HCT116 (cell line): ENCODE results near the gene HSPA12A. TPM values are rescaled to one million over a fixed set of nuclear protein-coding genes. Genes with fewer than 3 reads are reported as not detected.

Source experiments
- ATAC-seq: fragments of 200-7000 bp; cut with Tn5 transposase; 2 replicates; pipeline ENCODE4 v1.9.1; 2020; ENCODE audit warnings: mild to moderate bottlenecking, moderate library complexity
- BruUV-seq: library from RNA; stranded (reverse); fragments of 400-500 nt; replicated peaks from 2 replicates; lab custom pipeline; 2021; lab: Mats Ljungman, UMichigan
- CTCF ChIA-PET: fragments of 300-600 bp; sonication (Branson Sonifier 250); formaldehyde crosslinking; loops from one replicate; lab custom pipeline; 2021; ENCODE audit warnings: antibody characterized with exemption; lab: Charles Lee
- POLR2A ChIA-PET: fragments of 300-600, 350-600 bp; sonication (Branson Sonifier 250); formaldehyde crosslinking; loops from one replicate; lab custom pipeline; 2021; ENCODE audit warnings: antibody characterized with exemption; lab: Charles Lee
- RAD21 ChIA-PET, 2 experiments: fragments of 300-600 bp; sonication (Branson Sonifier 250); formaldehyde crosslinking; loops; one replicate each; lab custom pipeline; 2023; ENCODE audit warnings: low total read pairs in 2 of 2; ENCODE audit not compliant: uncharacterized antibody in 2 of 2, unreplicated experiment in 2 of 2, low non-redundant PET in 1 of 2; lab: Charles Lee
- DNase-seq: peaks from one replicate; pipeline ENCODE4 v3.0.0-alpha.2; 2010; ENCODE audit warnings: low read depth, low spot score
- H2AFZ ChIP-seq: fragments of 200-600 bp; shearing (Covaris generic), sonication (generic); 2 replicates; pipeline ENCODE4 v1.6.1; 2017; ENCODE audit warnings: low read depth, mixed run types, mixed read lengths, antibody characterized with exemption, low read length; ENCODE audit not compliant: poor library complexity, severe bottlenecking
- H3K27ac ChIP-seq: 2 replicates; pipeline ENCODE4 v1.5.1; 2012; ENCODE audit warnings: low read depth, low read length
- H3K27me3 ChIP-seq: fragments of 200-600 bp; sonication (generic); 2 replicates; pipeline ENCODE4 v1.6.1; 2016; ENCODE audit warnings: mixed run types, low read length, mixed read lengths; ENCODE audit not compliant: insufficient read depth
- H3K36me3 ChIP-seq, 2 experiments: fragments of 200-500 bp in 1 of 2; fragments of 200-600 bp in 1 of 2; sonication (Bioruptor generic) in 1 of 2; sonication (generic) in 1 of 2; 2 replicates each; pipeline versions ENCODE4 v1.5.1 to v1.6.1; 2014 to 2016; ENCODE audit warnings: low read length in 2 of 2, inconsistent platforms in 1 of 2, mixed read lengths in 1 of 2, mixed run types in 1 of 2; ENCODE audit not compliant: insufficient read depth in 2 of 2, control insufficient read depth in 1 of 2
- H3K4me1 ChIP-seq, 2 experiments: fragments of 200-600 bp in 1 of 2; sonication (generic) in 1 of 2; 2 replicates each; pipeline versions ENCODE4 v1.5.1 to v1.6.1; 2012 to 2017; ENCODE audit warnings: low read length in 2 of 2, inconsistent platforms in 1 of 2, mild to moderate bottlenecking in 1 of 2, mixed read lengths in 1 of 2, mixed run types in 1 of 2, moderate library complexity in 1 of 2; ENCODE audit not compliant: insufficient read depth in 2 of 2, control insufficient read depth in 1 of 2
- H3K4me2 ChIP-seq: fragments of 200-600 bp; sonication (generic); 2 replicates; pipeline ENCODE4 v1.6.1; 2017; ENCODE audit warnings: mixed run types, low read length, mixed read lengths
- H3K4me3 ChIP-seq, 2 experiments: fragments of 200-600 bp in 1 of 2; sonication (generic) in 1 of 2; replicated peaks in 1 of 2; 2 replicates each; pipeline ENCODE4 v1.5.1; 2011 to 2016; ENCODE audit warnings: low read length in 2 of 2, control low read depth in 1 of 2, low read depth in 1 of 2, mild to moderate bottlenecking in 1 of 2, mixed read lengths in 1 of 2, mixed run types in 1 of 2
- H3K79me2 ChIP-seq: fragments of 200-600 bp; sonication (generic); 2 replicates; pipeline ENCODE4 v1.6.1; 2017; ENCODE audit warnings: mild to moderate bottlenecking, mixed run types, low read length, moderate library complexity, mixed read lengths; ENCODE audit not compliant: insufficient read depth
- H3K9ac ChIP-seq: fragments of 200-600 bp; sonication (generic); 2 replicates; pipeline ENCODE4 v1.6.1; 2016; ENCODE audit warnings: low read length, mixed read lengths
- H3K9me2 ChIP-seq: fragments of 200-600 bp; sonication (generic), shearing (Covaris generic); 2 replicates; pipeline ENCODE4 v1.6.1; 2017; ENCODE audit warnings: mixed run types, mild to moderate bottlenecking, moderate library complexity; ENCODE audit not compliant: insufficient read depth
- H3K9me3 ChIP-seq, 2 experiments: fragments of 200-500 bp in 1 of 2; fragments of 200-600 bp in 1 of 2; sonication (Bioruptor generic) in 1 of 2; sonication (generic) in 1 of 2; 2 replicates each; pipeline ENCODE4 v1.6.1; 2014 to 2017; ENCODE audit warnings: low read length in 2 of 2, mixed read lengths in 2 of 2, inconsistent platforms in 1 of 2, low read depth in 1 of 2, mild to moderate bottlenecking in 1 of 2, mixed run types in 1 of 2, moderate library complexity in 1 of 2; ENCODE audit not compliant: control insufficient read depth in 1 of 2, insufficient read depth in 1 of 2
- H4K20me1 ChIP-seq: fragments of 200-600 bp; sonication (generic), shearing (Covaris generic); 2 replicates; pipeline ENCODE4 v1.6.1; 2017; ENCODE audit warnings: mixed run types, mild to moderate bottlenecking, moderate library complexity; ENCODE audit not compliant: insufficient read depth
- CEBPB ChIP-seq: IDR thresholded peaks from 2 replicates; pipeline ENCODE4 v1.6.1; 2012; ENCODE audit warnings: low read depth
- FOSL1 ChIP-seq: IDR thresholded peaks from 2 replicates; pipeline ENCODE4 v1.6.1; 2012; ENCODE audit warnings: low read depth
- POLR2A ChIP-seq: IDR thresholded peaks from 2 replicates; pipeline ENCODE4 v1.7.0; 2011; ENCODE audit warnings: borderline replicate concordance; ENCODE audit not compliant: insufficient read depth, insufficient read length; ENCODE audit errors: extremely low read depth
- RAD21 ChIP-seq: IDR thresholded peaks from 2 replicates; pipeline ENCODE4 v1.6.1; 2012; ENCODE audit warnings: low read depth, mild to moderate bottlenecking
- ZFX ChIP-seq: fragments of 450-650 bp; IDR thresholded peaks from 2 replicates; pipeline ENCODE4 v1.6.1; 2017
- ZNF274 ChIP-seq: fragments of 200-500 bp; sonication (Bioruptor generic); IDR thresholded peaks from 2 replicates; pipeline ENCODE4 v1.6.1; 2014; ENCODE audit warnings: mild to moderate bottlenecking, low read depth, low read length, inconsistent platforms
- intact Hi-C: fragments of 100-400 bp; cut with micrococcal nuclease; formaldehyde crosslinking; loops from 2 replicates; pipeline ENCODE4 v1.10.0; 2022
- total RNA-seq: library from RNA; stranded (reverse); gene quantifications from one replicate; pipeline ENCODE4 v1.2.1, GENCODE V29; 2021; ENCODE audit not compliant: unreplicated experiment
- TF ChIP-seq, protein P1 (sequence below), 3 experiments: fragments of 200-600 bp in 1 of 3; sonication (generic) in 1 of 3; IDR thresholded peaks in 2 of 3; conservative IDR thresholded peaks in 1 of 3; 2 replicates each; pipeline ENCODE4 v1.5.1; 2012 to 2017; ENCODE audit warnings: low read depth in 2 of 3, low read length in 2 of 3, antibody characterized with exemption in 1 of 3, borderline replicate concordance in 1 of 3, control low read depth in 1 of 3, mild to moderate bottlenecking in 1 of 3, mixed read lengths in 1 of 3, mixed run types in 1 of 3, moderate library complexity in 1 of 3; ENCODE audit not compliant: insufficient read depth in 1 of 3

The HSPA12A gene
- total RNA-seq, 1 experiment from 2014 or later, result 19.8 TPM

DNA sequence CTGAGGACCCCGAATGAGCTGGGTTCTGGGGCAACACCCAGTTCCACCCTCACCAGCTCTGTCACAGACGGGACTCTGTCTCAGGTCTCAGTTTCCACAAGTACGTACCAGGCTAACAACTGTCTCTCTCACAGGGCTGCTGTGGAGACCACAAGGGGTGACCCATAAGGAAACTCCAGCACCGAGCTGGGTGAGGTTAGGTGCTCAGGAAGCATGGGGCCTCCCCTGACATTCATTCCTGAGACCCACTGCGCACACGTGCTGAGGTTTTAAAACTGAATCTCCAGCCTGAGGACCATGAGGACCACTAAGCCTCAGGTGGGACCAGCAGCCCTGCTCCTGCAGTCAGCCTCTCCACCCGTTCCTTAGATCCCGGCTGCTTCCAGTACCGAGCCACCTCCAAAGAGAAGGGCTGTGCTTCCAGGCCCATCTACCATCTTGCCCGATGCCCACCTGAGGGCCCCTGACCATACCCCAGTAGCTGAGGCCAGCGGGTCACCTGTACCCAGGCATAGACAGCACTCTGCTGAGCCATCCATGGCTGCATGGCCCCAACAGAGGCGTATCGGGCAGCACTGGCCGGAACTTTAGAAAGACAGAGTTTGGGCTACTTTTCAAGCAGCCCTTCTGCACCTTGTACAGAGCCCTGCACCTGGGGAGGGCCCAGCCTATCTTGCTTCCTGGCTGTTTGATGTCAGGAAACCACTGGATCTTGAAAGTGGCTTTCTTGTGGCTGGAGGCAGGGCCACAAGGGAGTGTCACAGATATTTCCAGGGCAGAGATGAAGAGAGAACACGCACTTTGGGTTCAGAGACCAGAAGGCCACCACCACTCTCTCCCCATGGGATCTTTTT lies 18.7 kb downstream of the HSPA12A start:
- H3K9ac ChIP-seq, result no peak overlapping the region
- H3K9me2 ChIP-seq, result no peaks in the 10 kb centered on the region
- POLR2A ChIA-PET, result no interaction called here
- no peaks in the 10 kb centered on the region for H3K79me2 ChIP-seq
- ATAC-seq (no peak), DNase-seq (no peak)
- intact Hi-C loops, result no loop called here
- H3K4me3 ChIP-seq, result no peak overlapping the region
- H3K27ac ChIP-seq, result no peak overlapping the region
- TF ChIP-seq ZNF274 (no peak), POLR2A (no peak), RAD21 (no peak), ZFX (no peak)
- TF ChIP-seq, all 23 proteins: peak for 0
- Histone ChIP-seq H3K4me1 (no peaks in the 10 kb centered on the region), H3K36me3 (no peaks in the 10 kb centered on the region), H3K4me2 (no peak overlapping the region), H3K27me3 (no peaks in the 10 kb centered on the region), H4K20me1 (no peaks in the 10 kb centered on the region), H3K9me3 (no peaks in the 10 kb centered on the region), H2AFZ (no peak overlapping the region)
- RAD21 ChIA-PET, result no interaction called here
- no TSS peak for BruUV-seq
- CTCF ChIA-PET, result no interaction called here

DNA sequence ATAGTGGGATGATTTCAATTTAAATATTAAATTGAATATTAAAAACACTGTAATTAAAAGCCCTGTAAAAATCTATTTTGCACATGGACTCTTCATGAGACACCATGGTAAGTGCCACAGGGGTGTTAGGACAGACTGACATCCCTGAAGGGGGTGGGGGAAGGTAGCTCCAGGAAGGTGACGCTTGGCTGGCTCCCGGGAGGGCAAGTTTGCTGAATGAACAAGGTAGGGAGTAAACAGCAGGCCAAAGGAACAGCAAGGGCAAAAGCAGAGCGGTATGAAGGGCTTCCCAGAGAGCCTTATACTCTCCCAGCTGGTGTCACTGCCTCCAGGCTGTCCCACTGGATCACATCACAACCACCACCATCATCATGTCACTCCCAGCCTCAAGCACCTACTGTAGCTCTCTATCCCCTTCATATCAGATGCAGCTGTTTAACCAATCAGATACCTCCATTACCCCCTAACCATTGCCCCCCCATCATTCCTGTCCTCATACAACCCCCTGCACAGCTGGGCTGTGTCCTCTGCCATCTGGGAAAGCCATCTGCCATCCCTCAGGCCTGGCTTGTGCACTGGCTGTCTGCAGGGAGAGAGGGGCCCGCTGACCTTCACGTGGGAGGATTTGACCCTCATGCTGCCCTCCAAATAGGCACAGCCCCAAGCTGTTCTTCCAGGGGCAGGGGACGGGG lies 19.5 kb downstream of the HSPA12A start:
- ChIA-PET POLR2A (no interaction called here), CTCF (no interaction called here), RAD21 (no interaction called here)
- no TSS peak for BruUV-seq
- Histone ChIP-seq H2AFZ (no peak overlapping the region), H3K27ac (no peak overlapping the region), H3K36me3 (no peaks in the 10 kb centered on the region), H3K4me3 (no peak overlapping the region), H3K9ac (no peak overlapping the region), H3K9me2 (no peaks in the 10 kb centered on the region), H3K27me3 (no peaks in the 10 kb centered on the region), H4K20me1 (no peaks in the 10 kb centered on the region), H3K9me3 (no peaks in the 10 kb centered on the region), H3K79me2 (no peaks in the 10 kb centered on the region), H3K4me1 (no peaks in the 10 kb centered on the region), H3K4me2 (no peak overlapping the region)
- ATAC-seq, result no peak
- intact Hi-C loops, result no loop called here
- TF ChIP-seq, protein P1, sequence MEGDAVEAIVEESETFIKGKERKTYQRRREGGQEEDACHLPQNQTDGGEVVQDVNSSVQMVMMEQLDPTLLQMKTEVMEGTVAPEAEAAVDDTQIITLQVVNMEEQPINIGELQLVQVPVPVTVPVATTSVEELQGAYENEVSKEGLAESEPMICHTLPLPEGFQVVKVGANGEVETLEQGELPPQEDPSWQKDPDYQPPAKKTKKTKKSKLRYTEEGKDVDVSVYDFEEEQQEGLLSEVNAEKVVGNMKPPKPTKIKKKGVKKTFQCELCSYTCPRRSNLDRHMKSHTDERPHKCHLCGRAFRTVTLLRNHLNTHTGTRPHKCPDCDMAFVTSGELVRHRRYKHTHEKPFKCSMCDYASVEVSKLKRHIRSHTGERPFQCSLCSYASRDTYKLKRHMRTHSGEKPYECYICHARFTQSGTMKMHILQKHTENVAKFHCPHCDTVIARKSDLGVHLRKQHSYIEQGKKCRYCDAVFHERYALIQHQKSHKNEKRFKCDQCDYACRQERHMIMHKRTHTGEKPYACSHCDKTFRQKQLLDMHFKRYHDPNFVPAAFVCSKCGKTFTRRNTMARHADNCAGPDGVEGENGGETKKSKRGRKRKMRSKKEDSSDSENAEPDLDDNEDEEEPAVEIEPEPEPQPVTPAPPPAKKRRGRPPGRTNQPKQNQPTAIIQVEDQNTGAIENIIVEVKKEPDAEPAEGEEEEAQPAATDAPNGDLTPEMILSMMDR (IDR thresholded peaks at IDR 0.05 in 2 of 3, conservative IDR thresholded peaks at IDR 0.05 in 1 of 3; ENCODE audit: borderline replicate concordance in 1 of 3, insufficient read depth in 1 of 3, low read depth in 2 of 3, low read length in 2 of 3), result no peak
- no peak for TF ChIP-seq FOSL1
- no peak for TF ChIP-seq CEBPB
- DNase-seq, result no peak
